Breast epithelium (tissue), 4 donors: ENCODE results near the gene PDCD1. TPM values are rescaled to one million over a fixed set of nuclear protein-coding genes. Genes with fewer than 3 reads are reported as not detected.
"Not testable (repeated sequence)": the region's sequence is repeated elsewhere in the genome, so short reads cannot be mapped to it uniquely, and the experiment has no call there.

Experiments
- DNase-seq, 2 donors: peaks; one replicate each; pipeline ENCODE4 v3.0.0-alpha.2; 2019; ENCODE audit warnings: low spot score in 2 of 2
- H3K27ac ChIP-seq, 2 donors: fragments of 200-600 bp; sonication (generic) in 1 of 2; one replicate each; pipeline ENCODE4 v1.5.1; 2016 to 2019; ENCODE audit warnings: mild to moderate bottlenecking in 1 of 2
- H3K27me3 ChIP-seq, 2 donors: fragments of 200-600 bp; sonication (generic) in 1 of 2; one replicate each; pipeline versions ENCODE4 v1.5.1 to v1.6.0; 2017 to 2019; ENCODE audit warnings: control low read depth in 1 of 2, mild to moderate bottlenecking in 1 of 2
- H3K36me3 ChIP-seq: fragments of 200-600 bp; one replicate; pipeline ENCODE4 v1.5.1; 2019
- H3K4me1 ChIP-seq, 2 donors: fragments of 200-600 bp; sonication (generic); one replicate each; pipeline ENCODE4 v1.5.1; 2016 to 2019; ENCODE audit warnings: control low read depth in 1 of 2
- H3K4me3 ChIP-seq, 3 donors: fragments of 200-600 bp; sonication (generic); 1 replicate in 2 of 3; 2 replicates in 1 of 3; pipeline ENCODE4 v1.5.1; 2016 to 2019; ENCODE audit warnings: mild to moderate bottlenecking in 3 of 3, moderate library complexity in 2 of 3
- H3K9me3 ChIP-seq, 2 donors: fragments of 200-600 bp; sonication (generic) in 1 of 2; one replicate each; pipeline ENCODE4 v1.5.1; 2016 to 2019; ENCODE audit warnings: control low read depth in 1 of 2
- CTCF ChIP-seq, 3 donors: fragments of 450-650 bp; IDR thresholded peaks; one replicate each; pipeline ENCODE4 v1.5.1; 2016 to 2017; ENCODE audit warnings: antibody characterized with exemption in 3 of 3, mild to moderate bottlenecking in 3 of 3, moderate library complexity in 3 of 3
- POLR2A ChIP-seq: fragments of 450-650 bp; IDR thresholded peaks from one replicate; pipeline ENCODE4 v1.6.1; 2016; ENCODE audit warnings: antibody characterized with exemption, mild to moderate bottlenecking, moderate library complexity
- POLR2AphosphoS5 ChIP-seq, 3 donors: sonication (generic); formaldehyde crosslinking; IDR thresholded peaks; one replicate each; pipeline ENCODE4 v1.6.1; 2017; ENCODE audit warnings: antibody characterized with exemption in 3 of 3
- intact Hi-C: fragments of 100-400 bp; cut with DNase I; formaldehyde crosslinking; loops from one replicate; pipeline ENCODE4 v1.15.1; 2023; ENCODE audit warnings: low total_unique reads
- total RNA-seq, 3 donors: library from RNA; depleted of rRNA; stranded (reverse); fragments of >200 nt; gene quantifications; one replicate each; pipeline ENCODE4 v1.1.0, GENCODE V29; 2016

PDCD1 gene
- total RNA-seq, 3 donors from 2014 or later: 0.16 to 0.88 (median 0.33) TPM

- peaks cover 7 to 9% of the 10 kb centered on the region in 2 donors for H3K9me3 ChIP-seq
- no peak overlapping the region for H3K27ac ChIP-seq
- H3K4me1 ChIP-seq: no peaks in the 10 kb centered on the region
- intact Hi-C loops: no loop called here
- DNase-seq: no peak
- H3K27me3 ChIP-seq: peaks cover 0 to 15% of the 10 kb centered on the region in 2 donors
- no peaks in the 10 kb centered on the region for H3K36me3 ChIP-seq
- no peak overlapping the region for H3K4me3 ChIP-seq
- TF ChIP-seq POLR2A: no peak
- no peak for TF ChIP-seq POLR2AphosphoS5 (IDR thresholded peaks at IDR 0.05)
- TF ChIP-seq CTCF (IDR thresholded peaks at IDR 0.05): no peak
Observed at GRCh38 chr2:241822264-241822623, 36.5 kb downstream of the PDCD1 start.

GRCh38 chr2:241821460-241822263, 37.0 kb downstream of the PDCD1 start:
- DNase-seq: peak in 1 of 2 donors; percentile 40

GRCh38 chr2:241820625-241821384, 37.9 kb downstream of the PDCD1 start:
- H3K36me3 ChIP-seq: no peaks in the 10 kb centered on the region
- peak in 1 of 2 donors; percentile 48 for DNase-seq
- intact Hi-C loops: no loop called here
- TF ChIP-seq POLR2A: no peak
- TF ChIP-seq CTCF (IDR thresholded peaks at IDR 0.05): no peak
- TF ChIP-seq POLR2AphosphoS5 (IDR thresholded peaks at IDR 0.05): no peak
- H3K4me1 ChIP-seq: no peaks in the 10 kb centered on the region
- peaks cover 0 to 30% of the 10 kb centered on the region in 2 donors for H3K27me3 ChIP-seq
- no peak overlapping the region for H3K27ac ChIP-seq
- H3K4me3 ChIP-seq: no peak overlapping the region
- H3K9me3 ChIP-seq: no peaks in the 10 kb centered on the region

More at GRCh38 chr2:241821460-241822263, 37.0 kb downstream of the PDCD1 start:
- Histone ChIP-seq H3K4me3 (peak overlapping the region in 1 of 3 donors; percentile 31), H3K9me3 (peaks cover 1 to 3% of the 10 kb centered on the region in 2 donors), H3K36me3 (no peaks in the 10 kb centered on the region), H3K27me3 (peaks cover 0 to 21% of the 10 kb centered on the region in 2 donors), H3K27ac (no peak overlapping the region), H3K4me1 (no peaks in the 10 kb centered on the region)
- TF ChIP-seq POLR2AphosphoS5 (IDR thresholded peaks at IDR 0.05) (no peak), CTCF (IDR thresholded peaks at IDR 0.05) (no peak), POLR2A (no peak)
- intact Hi-C loops: no loop called here

- H3K36me3 ChIP-seq, H3K9me3 ChIP-seq, H3K27ac ChIP-seq, H3K4me1 ChIP-seq, H3K4me3 ChIP-seq: not testable (repeated sequence)
- peak in 1 of 2 donors; percentile 44 for DNase-seq
- H3K27me3 ChIP-seq: peaks cover 0 to 35% of the 10 kb centered on the region in 2 donors
- intact Hi-C loops: loop anchor here (5.0 kb wide), 1 partner anchor 693 kb away; no protein-coding TSS in a partner anchor
Observed at GRCh38 chr2:241819947-241820624, 38.6 kb downstream of the PDCD1 start.

- intact Hi-C loops: loop anchor here (5.0 kb wide), 1 partner anchor 692 kb away; no protein-coding TSS in a partner anchor
- H3K4me3 ChIP-seq: no peak overlapping the region
- no peaks in the 10 kb centered on the region for H3K9me3 ChIP-seq
- H3K36me3 ChIP-seq: no peaks in the 10 kb centered on the region
- TF ChIP-seq POLR2AphosphoS5 (IDR thresholded peaks at IDR 0.05): no peak
- TF ChIP-seq CTCF (IDR thresholded peaks at IDR 0.05): no peak
- TF ChIP-seq POLR2A: no peak
- no peaks in the 10 kb centered on the region for H3K4me1 ChIP-seq
- H3K27me3 ChIP-seq: peaks cover 0 to 44% of the 10 kb centered on the region in 2 donors
- H3K27ac ChIP-seq: no peak overlapping the region
- DNase-seq: peak in 1 of 2 donors; percentile 25
Observed at GRCh38 chr2:241818943-241819270, 39.8 kb downstream of the PDCD1 start.
